Ishikawa (cell line): ENCODE results near the gene KCNH2.

Experiments
- CEBPB ChIP-seq: IDR thresholded peaks from 2 replicates; pipeline ENCODE4 v1.6.1; 2012
- CREB1 ChIP-seq: IDR thresholded peaks from 2 replicates; pipeline ENCODE4 v1.6.1; 2012; ENCODE audit warnings: low read depth
- EGR1 ChIP-seq: IDR thresholded peaks from 2 replicates; pipeline ENCODE4 v1.6.1; 2012
- EP300 ChIP-seq: IDR thresholded peaks from 2 replicates; pipeline ENCODE4 v1.6.1; 2012; ENCODE audit warnings: borderline replicate concordance
- FOXM1 ChIP-seq: IDR thresholded peaks from 2 replicates; pipeline ENCODE4 v1.6.1; 2012; ENCODE audit warnings: low read depth, borderline replicate concordance
- NFIC ChIP-seq: IDR thresholded peaks from 2 replicates; pipeline ENCODE4 v1.6.1; 2012
- RAD21 ChIP-seq: IDR thresholded peaks from 2 replicates; pipeline ENCODE4 v1.6.1; 2012; ENCODE audit warnings: low read depth
- TAF1 ChIP-seq: IDR thresholded peaks from 2 replicates; pipeline ENCODE4 v1.6.1; 2012; ENCODE audit warnings: low read depth, mild to moderate bottlenecking
- TCF12 ChIP-seq: IDR thresholded peaks from 2 replicates; pipeline ENCODE4 v1.6.1; 2012; ENCODE audit warnings: low read depth
- TEAD4 ChIP-seq: IDR thresholded peaks from 2 replicates; pipeline ENCODE4 v1.6.1; 2012
- YY1 ChIP-seq: IDR thresholded peaks from 2 replicates; pipeline ENCODE4 v1.6.1; 2012; ENCODE audit warnings: low read depth
- ZBTB7A ChIP-seq: IDR thresholded peaks from 2 replicates; pipeline ENCODE4 v1.6.1; 2012; ENCODE audit warnings: low read depth
- TF ChIP-seq, protein P1 (sequence below): IDR thresholded peaks from 2 replicates; pipeline ENCODE4 v1.6.1; 2012; ENCODE audit warnings: low read depth, mild to moderate bottlenecking
- TF ChIP-seq, protein P2 (sequence below): IDR thresholded peaks from 2 replicates; pipeline ENCODE4 v1.6.1; 2012
- TF ChIP-seq, protein P3 (sequence below): IDR thresholded peaks from 2 replicates; pipeline ENCODE4 v1.6.1; 2012

Gene KCNH2

DNA sequence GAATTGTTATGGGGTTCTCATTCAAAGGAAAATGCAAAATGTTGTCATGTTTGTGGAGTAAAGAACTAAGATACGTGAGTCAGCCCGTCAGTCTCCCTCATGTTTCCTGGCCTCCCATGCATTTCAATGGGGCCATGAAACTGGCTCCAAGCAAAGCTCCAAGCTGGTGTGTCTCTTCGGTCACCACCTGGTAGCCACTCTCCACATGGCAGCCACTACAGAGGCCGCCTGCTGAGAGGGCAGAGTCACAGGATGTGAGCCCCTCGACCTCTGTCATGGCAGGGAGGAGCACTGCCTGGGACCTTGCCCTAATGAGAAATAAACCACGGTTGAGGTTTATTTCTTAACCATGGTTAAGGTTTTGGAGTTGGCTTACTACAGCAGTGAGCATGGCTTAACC lies 63.2 kb downstream of the KCNH2 start:
- TF ChIP-seq NFIC (no peak), YY1 (no peak), EGR1 (no peak), EP300 (no peak), RAD21 (no peak), FOXM1 (no peak), TAF1 (no peak), CREB1 (no peak), TCF12 (no peak), ZBTB7A (no peak), TEAD4 (no peak)
- TF ChIP-seq, protein P1, sequence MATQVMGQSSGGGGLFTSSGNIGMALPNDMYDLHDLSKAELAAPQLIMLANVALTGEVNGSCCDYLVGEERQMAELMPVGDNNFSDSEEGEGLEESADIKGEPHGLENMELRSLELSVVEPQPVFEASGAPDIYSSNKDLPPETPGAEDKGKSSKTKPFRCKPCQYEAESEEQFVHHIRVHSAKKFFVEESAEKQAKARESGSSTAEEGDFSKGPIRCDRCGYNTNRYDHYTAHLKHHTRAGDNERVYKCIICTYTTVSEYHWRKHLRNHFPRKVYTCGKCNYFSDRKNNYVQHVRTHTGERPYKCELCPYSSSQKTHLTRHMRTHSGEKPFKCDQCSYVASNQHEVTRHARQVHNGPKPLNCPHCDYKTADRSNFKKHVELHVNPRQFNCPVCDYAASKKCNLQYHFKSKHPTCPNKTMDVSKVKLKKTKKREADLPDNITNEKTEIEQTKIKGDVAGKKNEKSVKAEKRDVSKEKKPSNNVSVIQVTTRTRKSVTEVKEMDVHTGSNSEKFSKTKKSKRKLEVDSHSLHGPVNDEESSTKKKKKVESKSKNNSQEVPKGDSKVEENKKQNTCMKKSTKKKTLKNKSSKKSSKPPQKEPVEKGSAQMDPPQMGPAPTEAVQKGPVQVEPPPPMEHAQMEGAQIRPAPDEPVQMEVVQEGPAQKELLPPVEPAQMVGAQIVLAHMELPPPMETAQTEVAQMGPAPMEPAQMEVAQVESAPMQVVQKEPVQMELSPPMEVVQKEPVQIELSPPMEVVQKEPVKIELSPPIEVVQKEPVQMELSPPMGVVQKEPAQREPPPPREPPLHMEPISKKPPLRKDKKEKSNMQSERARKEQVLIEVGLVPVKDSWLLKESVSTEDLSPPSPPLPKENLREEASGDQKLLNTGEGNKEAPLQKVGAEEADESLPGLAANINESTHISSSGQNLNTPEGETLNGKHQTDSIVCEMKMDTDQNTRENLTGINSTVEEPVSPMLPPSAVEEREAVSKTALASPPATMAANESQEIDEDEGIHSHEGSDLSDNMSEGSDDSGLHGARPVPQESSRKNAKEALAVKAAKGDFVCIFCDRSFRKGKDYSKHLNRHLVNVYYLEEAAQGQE, result no peak
- TF ChIP-seq, protein P2, sequence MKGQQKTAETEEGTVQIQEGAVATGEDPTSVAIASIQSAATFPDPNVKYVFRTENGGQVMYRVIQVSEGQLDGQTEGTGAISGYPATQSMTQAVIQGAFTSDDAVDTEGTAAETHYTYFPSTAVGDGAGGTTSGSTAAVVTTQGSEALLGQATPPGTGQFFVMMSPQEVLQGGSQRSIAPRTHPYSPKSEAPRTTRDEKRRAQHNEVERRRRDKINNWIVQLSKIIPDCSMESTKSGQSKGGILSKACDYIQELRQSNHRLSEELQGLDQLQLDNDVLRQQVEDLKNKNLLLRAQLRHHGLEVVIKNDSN, result no peak

DNA sequence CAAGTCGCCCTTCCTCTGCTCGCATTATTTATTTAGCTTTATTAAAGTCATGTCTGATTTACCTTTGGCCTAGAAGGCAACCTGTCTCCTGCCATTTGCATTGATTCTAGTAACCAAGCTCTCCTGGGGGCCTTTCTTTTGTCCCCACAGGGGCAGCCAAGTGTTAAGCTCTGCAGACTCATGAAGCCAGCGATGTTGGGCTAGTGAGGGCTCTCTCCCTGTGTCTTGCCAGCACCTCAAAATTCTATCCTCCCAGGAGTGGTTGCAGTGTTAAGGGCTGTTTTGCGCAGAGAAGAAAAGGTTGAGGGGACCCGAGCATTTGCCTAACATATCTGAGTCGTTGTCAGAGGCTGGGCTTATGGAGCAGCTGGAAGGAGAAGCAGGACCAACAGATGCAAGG lies 63.9 kb downstream of the KCNH2 start:
- TF ChIP-seq NFIC (no peak), TAF1 (no peak), RAD21 (no peak), CREB1 (no peak), EGR1 (no peak), TCF12 (no peak)

DNA sequence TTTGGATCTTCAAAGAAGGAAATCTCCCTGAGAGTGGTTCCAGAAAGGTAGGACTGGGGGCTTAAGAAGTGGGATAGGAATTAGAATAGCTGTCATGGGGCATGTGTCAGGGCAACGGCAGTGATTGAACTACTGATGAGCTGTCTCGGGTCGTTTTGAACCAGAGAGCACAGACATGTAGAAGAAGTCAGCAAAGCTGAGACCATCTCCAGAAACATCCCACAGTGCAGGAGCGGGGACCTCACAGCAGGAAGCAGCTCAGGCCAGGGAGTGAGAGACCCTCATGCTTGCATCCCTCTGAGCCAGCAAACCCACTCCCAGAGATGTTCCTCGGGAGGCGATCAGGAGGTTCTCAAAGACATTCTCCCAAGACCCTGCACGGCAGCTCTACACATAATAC lies 65.7 kb downstream of the KCNH2 start:
- no peak for TF ChIP-seq ZBTB7A
- no peak for TF ChIP-seq FOXM1

DNA sequence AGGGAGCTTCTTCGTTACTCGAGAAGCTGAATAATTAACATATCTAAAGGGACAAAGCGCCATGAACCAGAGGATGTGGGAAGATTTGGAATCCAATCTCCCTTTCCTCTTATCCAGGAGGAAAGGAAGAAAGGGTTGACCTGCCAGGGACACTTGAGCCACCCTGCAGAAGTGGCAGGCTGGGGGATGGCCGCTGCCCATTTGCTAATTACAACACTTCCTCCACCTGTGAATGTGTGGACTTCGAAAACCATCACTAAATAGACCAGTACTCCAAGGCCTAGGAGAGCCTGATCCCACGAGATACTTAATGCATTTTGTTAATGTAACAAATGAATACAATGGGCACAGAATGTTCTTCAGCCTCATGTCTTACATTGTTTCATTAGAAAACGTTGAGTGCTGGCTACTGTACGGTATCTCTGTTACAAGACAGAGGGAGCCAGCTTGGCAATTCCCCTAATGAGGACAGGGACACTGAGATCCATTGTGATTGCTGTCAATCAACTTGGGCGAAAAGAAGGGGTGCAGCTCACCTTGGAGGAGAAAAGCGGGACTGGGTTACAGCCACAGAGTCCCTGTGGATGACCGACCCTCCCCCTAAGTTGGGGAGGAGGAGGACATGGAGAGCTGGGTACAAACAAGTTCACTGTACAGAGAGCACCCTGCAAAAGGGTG lies 66.4 kb downstream of the KCNH2 start:
- TF ChIP-seq FOXM1 (no peak), NFIC (no peak), TCF12 (no peak), ZBTB7A (no peak), YY1 (no peak), CEBPB (no peak), EGR1 (no peak), TAF1 (no peak), EP300 (no peak), TEAD4 (no peak), CREB1 (no peak), RAD21 (no peak)
- TF ChIP-seq, protein P2, result no peak
- TF ChIP-seq, protein P1, result no peak
- TF ChIP-seq, protein P3, sequence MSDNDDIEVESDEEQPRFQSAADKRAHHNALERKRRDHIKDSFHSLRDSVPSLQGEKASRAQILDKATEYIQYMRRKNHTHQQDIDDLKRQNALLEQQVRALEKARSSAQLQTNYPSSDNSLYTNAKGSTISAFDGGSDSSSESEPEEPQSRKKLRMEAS, result no peak

DNA sequence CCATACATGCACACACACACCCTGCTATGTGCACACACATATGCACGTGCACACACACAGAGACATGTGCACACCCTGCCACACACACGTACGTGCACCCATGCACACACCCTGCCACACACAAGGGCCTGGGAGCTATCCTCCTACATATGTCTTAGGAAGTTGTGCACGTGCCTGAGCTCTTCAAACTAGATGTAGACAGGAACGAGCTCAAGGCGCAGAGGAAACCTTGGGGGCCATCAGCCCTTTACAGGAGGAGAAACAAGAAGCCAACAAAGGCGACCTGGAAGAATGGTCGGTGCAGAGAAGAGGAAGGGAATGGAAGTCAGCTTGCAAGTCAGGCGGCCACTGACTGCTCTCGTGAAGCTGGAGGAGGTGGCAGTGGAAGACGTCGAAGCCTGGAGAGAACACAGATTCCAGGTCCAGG lies 67.1 kb downstream of the KCNH2 start:
- TF ChIP-seq EGR1, result no peak
- TF ChIP-seq TAF1, result no peak
- TF ChIP-seq, protein P2, result no peak
- no peak for TF ChIP-seq RAD21
- TF ChIP-seq FOXM1, result no peak
- TF ChIP-seq EP300, result no peak
- TF ChIP-seq, protein P3, result no peak
- TF ChIP-seq TEAD4, result no peak
- TF ChIP-seq CREB1, result no peak
